Measurements from ENCODE around the gene NOC2L. TPM values are rescaled to one million over a fixed set of nuclear protein-coding genes. Genes with fewer than 3 reads are reported as not detected.
A peak's percentile ranks its signal among the peaks of the same experiment; 100 is the strongest.

NOC2L gene
- total and polyA plus RNA-seq, 8 donors, result 44.9 to 76.8 (median 55.2) TPM

GRCh38 chr1:910881-911721, 48.0 kb downstream of the NOC2L start:
- Histone ChIP-seq H3K36me3 (no peaks in the 10 kb centered on the region), H3K9me3 (no peaks in the 10 kb centered on the region), H3K27me3 (peaks cover 10 to 88% of the 10 kb centered on the region in 2 donors), H3K4me1 (peaks cover 3 to 9% of the 10 kb centered on the region in 2 donors), H3K27ac (no peak overlapping the region), H3K4me3 (no peak overlapping the region)
- ATAC-seq, result no peak
- no peak for TF ChIP-seq CTCF (IDR thresholded peaks at IDR 0.05)
- DNase-seq, result peak in 2 of 4 donors; percentile 29 to 51
- intact Hi-C loops (cut with DNase I), result no loop called here

- ATAC-seq, result no peak
- no peak overlapping the region for H3K27ac ChIP-seq
These were observed 48.7 kb downstream of the NOC2L start for GRCh38 chr1:910311-910880.

GRCh38 chr1:909861-910310, 49.2 kb downstream of the NOC2L start:
- ATAC-seq (no peak), DNase-seq (peak in 2 of 4 donors; percentile 27 to 69)
- Histone ChIP-seq H3K27me3 (peaks cover 10 to 88% of the 10 kb centered on the region in 2 donors), H3K4me3 (no peak overlapping the region), H3K27ac (no peak overlapping the region), H3K9me3 (no peaks in the 10 kb centered on the region), H3K36me3 (no peaks in the 10 kb centered on the region), H3K4me1 (peaks cover 10 to 17% of the 10 kb centered on the region in 2 donors)
- TF ChIP-seq CTCF (IDR thresholded peaks at IDR 0.05), result no peak
- intact Hi-C loops (cut with DNase I), result no loop called here

More at GRCh38 chr1:910311-910880, 48.7 kb downstream of the NOC2L start:
- TF ChIP-seq CTCF (IDR thresholded peaks at IDR 0.05), result no peak
- peaks cover 6 to 12% of the 10 kb centered on the region in 2 donors for H3K4me1 ChIP-seq
- peaks cover 10 to 88% of the 10 kb centered on the region in 2 donors for H3K27me3 ChIP-seq
- DNase-seq, result peak in 2 of 4 donors; percentile 34 to 69
- intact Hi-C loops (cut with DNase I), result no loop called here
- H3K36me3 ChIP-seq, result no peaks in the 10 kb centered on the region
- no peaks in the 10 kb centered on the region for H3K9me3 ChIP-seq
- no peak overlapping the region for H3K4me3 ChIP-seq

GRCh38 chr1:908661-909060, 50.4 kb downstream of the NOC2L start:
- Histone ChIP-seq H3K36me3 (no peaks in the 10 kb centered on the region), H3K9me3 (no peaks in the 10 kb centered on the region), H3K27me3 (peaks cover 10 to 87% of the 10 kb centered on the region in 2 donors), H3K4me1 (peaks cover 10 to 23% of the 10 kb centered on the region in 2 donors), H3K4me3 (no peak overlapping the region), H3K27ac (no peak overlapping the region)
- intact Hi-C loops (cut with DNase I), result no loop called here
- ATAC-seq, result no peak
- no peak for TF ChIP-seq CTCF (IDR thresholded peaks at IDR 0.05)
- DNase-seq, result no peak
